ENCODE measurements around the gene VCL.

GRCh38 chr10:74139981-74140380 is 142.1 kb downstream of the VCL start:
- TF ChIP-seq CTCF (IDR thresholded peaks at IDR 0.05) (no peak), POLR2A (IDR thresholded peaks at IDR 0.05) (no peak)

All from vagina (tissue), 2 donors.